ENCODE measurements around the gene CD300LB. TPM values are rescaled to one million over a fixed set of nuclear protein-coding genes. Genes with fewer than 3 reads are reported as not detected.

Gene CD300LB
- polyA plus RNA-seq, 1 donor (not counting 4 experiments of a cell fraction or from before 2014, with no cell fraction given): not detected

DNA sequence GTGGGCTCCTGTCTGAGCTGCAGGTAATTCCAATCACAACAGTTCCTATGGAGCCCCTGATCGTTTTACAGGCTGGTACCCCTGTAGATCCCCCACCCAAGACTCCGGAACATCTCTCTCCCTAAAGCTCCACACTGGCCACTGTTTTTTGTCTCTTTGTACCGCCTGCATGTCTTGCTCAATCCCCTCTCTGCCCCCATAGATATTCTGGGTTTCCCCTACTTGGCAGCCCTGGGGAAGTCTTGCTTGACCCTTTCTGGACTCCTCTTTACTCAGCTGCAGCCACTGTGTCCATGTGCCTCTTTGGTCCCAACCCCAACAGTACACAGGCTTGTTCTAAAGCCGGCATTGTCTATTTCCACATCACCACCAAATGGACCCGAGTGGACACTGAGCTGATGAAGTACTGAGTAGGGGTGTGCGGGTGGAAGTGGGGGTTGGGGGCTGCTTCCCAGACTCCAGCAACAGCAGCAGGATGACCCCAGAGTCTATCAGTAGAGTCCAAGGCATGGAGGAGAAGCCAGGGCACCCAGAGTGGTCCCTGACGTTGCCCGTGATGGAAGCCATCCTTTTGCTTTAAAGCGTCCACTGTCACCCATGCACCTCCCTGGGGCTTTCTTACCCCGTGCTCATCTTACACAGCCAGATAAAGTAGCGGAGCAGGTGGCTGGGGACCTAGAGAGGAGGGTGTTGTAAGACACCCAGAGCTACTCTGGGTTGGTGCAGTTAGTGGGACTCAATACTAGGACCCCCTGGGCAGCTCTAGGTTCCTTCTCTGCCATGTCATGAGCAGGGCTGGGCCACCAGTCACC lies 6.4 kb downstream of the CD300LB start:
- H2AFZ ChIP-seq (ENCODE audit: control insufficient read depth, low read length): no peak overlapping the region
- no peak overlapping the region for H3K27ac ChIP-seq (ENCODE audit: control insufficient read depth, insufficient read depth, low read length)
- no peaks in the 10 kb centered on the region for H4K20me1 ChIP-seq (ENCODE audit: control insufficient read depth, extremely low read depth, insufficient read depth, low read length)
- no peak overlapping the region for H3K4me2 ChIP-seq (ENCODE audit: control insufficient read depth, extremely low read depth, insufficient read depth, low read depth, low read length)
- no peak for TF ChIP-seq EZH2 (IDR thresholded peaks at IDR 0.05; ENCODE audit: low read length)
- no peak for TF ChIP-seq CTCF (optimal IDR thresholded peaks at IDR 0.05 in 1 of 3, IDR thresholded peaks at IDR 0.05 in 1 of 3, conservative IDR thresholded peaks at IDR 0.05 in 1 of 3; ENCODE audit: extremely low read depth in 1 of 3, insufficient read depth in 2 of 3, low read length in 3 of 3)
- no peak overlapping the region for H3K9ac ChIP-seq (ENCODE audit: control insufficient read depth, extremely low read depth, insufficient read depth, low read length)
- no peak for DNase-seq (ENCODE audit: low read depth, low spot score)
- no peak for FAIRE-seq
- H3K79me2 ChIP-seq (ENCODE audit: control insufficient read depth, insufficient read depth, low read length): no peaks in the 10 kb centered on the region
- no peaks in the 10 kb centered on the region for H3K4me1 ChIP-seq (ENCODE audit: control insufficient read depth, extremely low read depth, insufficient read depth, low read length)
- no peak overlapping the region for H3K4me3 ChIP-seq (ENCODE audit: control insufficient read depth in 2 of 3, extremely low read depth in 1 of 3, insufficient read depth in 2 of 3, low read depth in 1 of 3, low read length in 3 of 3)
- H3K9me1 ChIP-seq (ENCODE audit: control insufficient read depth, extremely low read depth, insufficient read depth, low read length): no peaks in the 10 kb centered on the region
- H3K27me3 ChIP-seq (ENCODE audit: control insufficient read depth, extremely low read depth, insufficient read depth, low read length): no peaks in the 10 kb centered on the region
- H3K36me3 ChIP-seq (ENCODE audit: control insufficient read depth in 2 of 2, extremely low read depth in 1 of 2, insufficient read depth in 2 of 2, low read length in 2 of 2): no peaks in the 10 kb centered on the region
- H3K9me3 ChIP-seq (ENCODE audit: control insufficient read depth, low read depth, low read length): no peaks in the 10 kb centered on the region
- dilution Hi-C loops (cut with MboI; ENCODE audit: extremely low pct_ligation_motif_present, low sequenced_read_pairs): no loop called here

DNA sequence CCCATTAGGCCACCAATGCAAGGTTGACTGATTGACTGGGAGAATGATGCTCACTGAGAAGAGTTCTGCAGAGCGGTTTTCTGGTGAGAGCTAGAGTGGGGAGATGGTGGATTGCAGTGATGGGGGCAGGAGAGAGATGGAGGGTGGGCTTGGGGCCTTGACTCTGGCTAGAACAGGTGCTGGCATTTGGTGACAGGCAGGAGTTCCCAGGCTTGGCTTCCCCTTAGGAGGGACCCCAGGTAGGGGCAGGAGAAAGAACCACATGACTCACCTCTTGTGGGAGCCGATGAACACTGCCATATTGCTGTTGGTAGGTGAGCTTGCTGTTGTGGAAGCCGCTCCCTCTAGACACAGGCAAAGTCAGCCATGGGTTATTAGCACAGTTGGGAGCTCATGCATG lies 8.0 kb downstream of the CD300LB start:
- FAIRE-seq (no peak), DNase-seq (ENCODE audit: low read depth, low spot score) (no peak)
- Histone ChIP-seq H4K20me1 (ENCODE audit: control insufficient read depth, extremely low read depth, insufficient read depth, low read length) (no peaks in the 10 kb centered on the region), H3K4me1 (ENCODE audit: control insufficient read depth, extremely low read depth, insufficient read depth, low read length) (no peaks in the 10 kb centered on the region), H3K79me2 (ENCODE audit: control insufficient read depth, insufficient read depth, low read length) (no peaks in the 10 kb centered on the region), H3K27me3 (ENCODE audit: control insufficient read depth, extremely low read depth, insufficient read depth, low read length) (no peaks in the 10 kb centered on the region), H3K9me3 (ENCODE audit: control insufficient read depth, low read depth, low read length) (no peaks in the 10 kb centered on the region), H3K36me3 (ENCODE audit: control insufficient read depth in 2 of 2, extremely low read depth in 1 of 2, insufficient read depth in 2 of 2, low read length in 2 of 2) (no peaks in the 10 kb centered on the region), H3K27ac (ENCODE audit: control insufficient read depth, insufficient read depth, low read length) (no peak overlapping the region), H2AFZ (ENCODE audit: control insufficient read depth, low read length) (no peak overlapping the region), H3K9me1 (ENCODE audit: control insufficient read depth, extremely low read depth, insufficient read depth, low read length) (no peaks in the 10 kb centered on the region), H3K4me2 (ENCODE audit: control insufficient read depth, extremely low read depth, insufficient read depth, low read depth, low read length) (no peak overlapping the region), H3K4me3 (ENCODE audit: control insufficient read depth in 2 of 3, extremely low read depth in 1 of 3, insufficient read depth in 2 of 3, low read depth in 1 of 3, low read length in 3 of 3) (no peak overlapping the region), H3K9ac (ENCODE audit: control insufficient read depth, extremely low read depth, insufficient read depth, low read length) (no peak overlapping the region)
- dilution Hi-C loops (cut with MboI; ENCODE audit: extremely low pct_ligation_motif_present, low sequenced_read_pairs): no loop called here
- no peak for TF ChIP-seq EZH2 (IDR thresholded peaks at IDR 0.05; ENCODE audit: low read length)
- no peak for TF ChIP-seq CTCF (optimal IDR thresholded peaks at IDR 0.05 in 1 of 3, IDR thresholded peaks at IDR 0.05 in 1 of 3, conservative IDR thresholded peaks at IDR 0.05 in 1 of 3; ENCODE audit: extremely low read depth in 1 of 3, insufficient read depth in 2 of 3, low read length in 3 of 3)

Measured in keratinocyte (primary cell).